Type B pancreatic cell (in vitro differentiated cells): ENCODE results near the gene TMEM266. TPM values are rescaled to one million over a fixed set of nuclear protein-coding genes. Genes with fewer than 3 reads are reported as not detected.

Source experiments
- DNase-seq: peaks from one replicate; pipeline ENCODE4 v3.0.0; 2021; ENCODE audit warnings: mixed read lengths; ENCODE audit not compliant: unreplicated experiment; ENCODE audit errors: extremely low spot score
- H3K27ac Mint-ChIP-seq: 2 replicates; pipeline ENCODE4 v1.8.0; 2021; ENCODE audit warnings: mild to moderate bottlenecking, mixed read lengths
- H3K27me3 Mint-ChIP-seq: 2 replicates; pipeline ENCODE4 v1.8.0; 2021; ENCODE audit warnings: mixed read lengths
- H3K36me3 Mint-ChIP-seq: 2 replicates; pipeline ENCODE4 v1.8.0; 2021; ENCODE audit warnings: mixed read lengths
- H3K4me1 Mint-ChIP-seq: one replicate; pipeline ENCODE4 v1.8.0; 2021; ENCODE audit warnings: mixed read lengths; ENCODE audit not compliant: unreplicated experiment
- H3K4me3 Mint-ChIP-seq: 2 replicates; pipeline ENCODE4 v1.8.0; 2021; ENCODE audit warnings: mild to moderate bottlenecking, mixed read lengths
- H3K9me3 Mint-ChIP-seq: 2 replicates; pipeline ENCODE4 v1.8.0; 2021; ENCODE audit warnings: mixed read lengths
- total RNA-seq: library from RNA; stranded (reverse); gene quantifications from 2 replicates; pipeline ENCODE4 v1.2.1, GENCODE V29; 2021; ENCODE audit warnings: low replicate concordance
- TF ChIP-seq, protein P1 (sequence below): fragments of 200-600 bp; sonication (generic); conservative IDR thresholded peaks from 2 replicates; pipeline ENCODE4 v1.5.0; 2021; ENCODE audit warnings: antibody characterized with exemption, mild to moderate bottlenecking

TMEM266 gene
- total RNA-seq, 1 donor from 2014 or later: 2.3 TPM

- H3K36me3 Mint-ChIP-seq: peaks cover 11% of the 10 kb centered on the region
- H3K4me3 Mint-ChIP-seq: no peak overlapping the region
- DNase-seq: no peak
- H3K27me3 Mint-ChIP-seq: no peaks in the 10 kb centered on the region
- H3K27ac Mint-ChIP-seq: no peak overlapping the region
- no peaks in the 10 kb centered on the region for H3K4me1 Mint-ChIP-seq
- no peaks in the 10 kb centered on the region for H3K9me3 Mint-ChIP-seq
- TF ChIP-seq, protein P1, sequence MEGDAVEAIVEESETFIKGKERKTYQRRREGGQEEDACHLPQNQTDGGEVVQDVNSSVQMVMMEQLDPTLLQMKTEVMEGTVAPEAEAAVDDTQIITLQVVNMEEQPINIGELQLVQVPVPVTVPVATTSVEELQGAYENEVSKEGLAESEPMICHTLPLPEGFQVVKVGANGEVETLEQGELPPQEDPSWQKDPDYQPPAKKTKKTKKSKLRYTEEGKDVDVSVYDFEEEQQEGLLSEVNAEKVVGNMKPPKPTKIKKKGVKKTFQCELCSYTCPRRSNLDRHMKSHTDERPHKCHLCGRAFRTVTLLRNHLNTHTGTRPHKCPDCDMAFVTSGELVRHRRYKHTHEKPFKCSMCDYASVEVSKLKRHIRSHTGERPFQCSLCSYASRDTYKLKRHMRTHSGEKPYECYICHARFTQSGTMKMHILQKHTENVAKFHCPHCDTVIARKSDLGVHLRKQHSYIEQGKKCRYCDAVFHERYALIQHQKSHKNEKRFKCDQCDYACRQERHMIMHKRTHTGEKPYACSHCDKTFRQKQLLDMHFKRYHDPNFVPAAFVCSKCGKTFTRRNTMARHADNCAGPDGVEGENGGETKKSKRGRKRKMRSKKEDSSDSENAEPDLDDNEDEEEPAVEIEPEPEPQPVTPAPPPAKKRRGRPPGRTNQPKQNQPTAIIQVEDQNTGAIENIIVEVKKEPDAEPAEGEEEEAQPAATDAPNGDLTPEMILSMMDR: no peak
Observed at GRCh38 chr15:76252249-76252648, 192.5 kb downstream of the TMEM266 start.

DNA sequence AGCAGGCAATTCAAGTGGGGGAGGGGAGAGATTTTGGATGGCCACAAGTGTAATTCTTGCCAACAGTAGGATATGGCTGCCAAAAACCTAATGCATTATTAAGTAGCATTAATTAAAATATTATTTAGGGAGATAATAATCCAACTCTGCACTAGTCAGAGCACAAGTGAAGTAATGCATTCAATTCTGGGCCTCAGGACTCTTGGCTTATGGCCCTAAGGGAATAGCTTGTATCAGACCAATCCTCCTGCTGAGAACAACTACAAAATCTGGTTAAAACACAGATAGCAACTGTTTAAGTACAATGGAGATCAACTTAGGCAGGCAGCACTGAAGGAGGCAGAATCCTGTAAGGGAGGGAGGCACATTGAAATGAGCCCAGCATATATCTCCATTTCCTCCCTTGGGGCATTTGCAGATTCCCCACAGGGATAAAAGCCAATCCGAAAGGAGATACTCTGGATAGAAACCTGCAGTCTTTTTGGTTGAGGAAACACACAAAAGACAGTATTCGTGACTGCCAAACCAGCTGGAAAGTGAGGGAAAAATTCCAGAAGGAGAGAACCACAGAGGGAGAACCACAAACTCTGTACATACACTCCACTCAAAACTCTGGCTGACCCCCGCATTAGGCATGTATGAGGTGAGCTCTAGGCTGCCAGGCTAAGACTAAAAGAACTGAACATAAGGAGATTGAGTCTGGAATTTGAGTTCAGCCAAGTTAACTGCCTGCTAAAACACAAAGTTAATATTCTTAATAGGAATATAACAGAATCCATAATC, 194.1 kb downstream of the TMEM266 start:
- Mint-ChIP-seq H3K27me3 (no peaks in the 10 kb centered on the region), H3K36me3 (peaks cover 11% of the 10 kb centered on the region), H3K27ac (no peak overlapping the region), H3K9me3 (no peaks in the 10 kb centered on the region), H3K4me1 (no peaks in the 10 kb centered on the region), H3K4me3 (no peak overlapping the region)
- TF ChIP-seq, protein P1: no peak
- no peak for DNase-seq

Other genes with a start within 250 kb of the TMEM266 start
- 26.7 and 31.3 TPM in 2 replicates for gene UBE2Q2, start 216.5 kb upstream of the TMEM266 start, total RNA-seq
- 47.1 and 49.9 TPM in 2 replicates for gene FBXO22, start 156.1 kb upstream of the TMEM266 start, total RNA-seq
- gene NRG4, start 47.6 kb upstream of the TMEM266 start, total RNA-seq: 2.4 and 3.6 TPM in 2 replicates